GM23338 (cell line): ENCODE results near the gene CCDC186. TPM values are rescaled to one million over a fixed set of nuclear protein-coding genes. Genes with fewer than 3 reads are reported as not detected.

ENCODE experiments used
- ATAC-seq: fragments of 200-7000 bp; cut with Tn5 transposase; 3 replicates; pipeline ENCODE4 v1.9.1; 2020
- DNase-seq: peaks from one replicate; pipeline ENCODE4 v3.0.0-alpha.2; 2015; ENCODE audit warnings: low spot score
- H2AFZ ChIP-seq: fragments of 200-600 bp; sonication (generic); 2 replicates; pipeline ENCODE4 v1.8.0; 2016; ENCODE audit warnings: antibody characterized with exemption, mild to moderate bottlenecking, moderate library complexity
- H3F3A ChIP-seq: fragments of 200-600 bp; sonication (generic); replicated peaks from 2 replicates; pipeline ENCODE4 v1.8.0; 2017; ENCODE audit warnings: antibody characterized with exemption, mixed run types, low read depth
- H3K27ac ChIP-seq: fragments of 200-600 bp; sonication (generic); 2 replicates; pipeline ENCODE4 v1.6.1; 2016; ENCODE audit warnings: low read depth
- H3K27me3 ChIP-seq: fragments of 200-600 bp; sonication (generic); 2 replicates; pipeline ENCODE4 v1.8.0; 2016; ENCODE audit warnings: mild to moderate bottlenecking, mixed run types, moderate library complexity; ENCODE audit not compliant: insufficient read depth
- H3K36me3 ChIP-seq: fragments of 200-600 bp; sonication (generic); 2 replicates; pipeline ENCODE4 v1.8.0; 2016; ENCODE audit warnings: mild to moderate bottlenecking; ENCODE audit not compliant: insufficient read depth
- H3K4me1 ChIP-seq: fragments of 200-600 bp; sonication (generic); 2 replicates; pipeline ENCODE4 v1.8.0; 2016; ENCODE audit warnings: mild to moderate bottlenecking, moderate library complexity; ENCODE audit not compliant: insufficient read depth
- H3K4me2 ChIP-seq: fragments of 200-600 bp; sonication (generic); 2 replicates; pipeline ENCODE4 v1.7.1; 2017; ENCODE audit warnings: mixed run types
- H3K4me3 ChIP-seq: fragments of 200-600 bp; sonication (generic); 2 replicates; pipeline ENCODE4 v1.6.1; 2016; ENCODE audit warnings: mixed run types
- H3K79me2 ChIP-seq: fragments of 200-600 bp; sonication (generic); replicated peaks from 2 replicates; pipeline ENCODE4 v1.8.0; 2017; ENCODE audit warnings: mild to moderate bottlenecking; ENCODE audit not compliant: insufficient read depth
- H3K9me2 ChIP-seq: fragments of 200-600 bp; sonication (generic); 2 replicates; pipeline ENCODE4 v1.8.0; 2017; ENCODE audit not compliant: insufficient read depth
- H4K20me1 ChIP-seq: fragments of 200-600 bp; sonication (generic); replicated peaks from 2 replicates; pipeline ENCODE4 v1.8.0; 2017; ENCODE audit warnings: mild to moderate bottlenecking; ENCODE audit not compliant: insufficient read depth
- H3K27ac Mint-ChIP-seq: 2 replicates; pipeline ENCODE4 v1.8.0; 2020; ENCODE audit warnings: inconsistent platforms, mild to moderate bottlenecking, moderate library complexity, mixed read lengths
- H3K27me3 Mint-ChIP-seq: 3 replicates; pipeline ENCODE4 v1.8.0; 2022; ENCODE audit warnings: low read depth, mild to moderate bottlenecking, moderate library complexity, mixed read lengths, inconsistent platforms; ENCODE audit not compliant: insufficient read depth, poor library complexity
- H3K36me3 Mint-ChIP-seq: 3 replicates; pipeline ENCODE4 v1.8.0; 2021; ENCODE audit warnings: low read depth, mild to moderate bottlenecking, inconsistent platforms, moderate library complexity, mixed read lengths
- H3K4me1 Mint-ChIP-seq: 3 replicates; pipeline ENCODE4 v1.8.0; 2020; ENCODE audit warnings: mild to moderate bottlenecking, inconsistent platforms, mixed read lengths
- H3K4me3 Mint-ChIP-seq: 3 replicates; pipeline ENCODE4 v1.8.0; 2021; ENCODE audit warnings: moderate library complexity, mild to moderate bottlenecking, inconsistent platforms, mixed read lengths
- H3K9me3 Mint-ChIP-seq: 3 replicates; pipeline ENCODE4 v1.8.0; 2020; ENCODE audit warnings: moderate library complexity, mild to moderate bottlenecking, inconsistent platforms, mixed read lengths
- EZH2 ChIP-seq: fragments of 200-600 bp; sonication (generic); IDR thresholded peaks from one replicate; pipeline ENCODE4 v1.8.0; 2017; ENCODE audit warnings: antibody characterized with exemption, mild to moderate bottlenecking, low read depth; ENCODE audit not compliant: unreplicated experiment
- EZH2phosphoT487 ChIP-seq: fragments of 200-600 bp; sonication (generic); IDR thresholded peaks from one replicate; pipeline ENCODE4 v1.8.1; 2018; ENCODE audit warnings: antibody characterized with exemption; ENCODE audit not compliant: unreplicated experiment
- JUNB ChIP-seq: IDR thresholded peaks from one replicate; pipeline ENCODE4 v1.6.1; 2016; ENCODE audit warnings: antibody characterized with exemption; ENCODE audit not compliant: unreplicated experiment
- NANOG ChIP-seq: IDR thresholded peaks from 2 replicates; pipeline ENCODE4 v1.6.1; 2016; ENCODE audit warnings: antibody characterized with exemption, borderline replicate concordance
- POLR2AphosphoS5 ChIP-seq: IDR thresholded peaks from 2 replicates; pipeline ENCODE4 v1.6.1; 2016; ENCODE audit warnings: antibody characterized with exemption, low read depth
- ZNF114 ChIP-seq: fragments of 250-450 bp; sonication (Bioruptor Pico); IDR thresholded peaks from 2 replicates; pipeline ENCODE4 v1.5.0; 2020; ENCODE audit warnings: mild to moderate bottlenecking, moderate library complexity
- ZNF331 ChIP-seq: fragments of 250-450 bp; sonication (Bioruptor Pico); IDR thresholded peaks from 2 replicates; pipeline ENCODE4 v1.5.0; 2020; ENCODE audit warnings: low read depth, mild to moderate bottlenecking, moderate library complexity
- ZNF462 ChIP-seq: fragments of 250-450 bp; sonication (Bioruptor Pico); IDR thresholded peaks from 2 replicates; pipeline ENCODE4 v1.5.0; 2020; ENCODE audit warnings: mild to moderate bottlenecking, moderate library complexity
- polyA plus RNA-seq: library from polyadenylated mRNA; unstranded; fragments of >200 nt; fragmentation: Nextera tagmentation; extraction: Ambion mirVana; gene quantifications from 2 replicates; pipeline ENCODE4 v1.2.1, GENCODE V29; 2016
- total RNA-seq: library from RNA; depleted of rRNA; stranded (reverse); fragments of >200 nt; shearing (Covaris generic); gene quantifications from 2 replicates; pipeline ENCODE4 v1.2.3, GENCODE V29; 2014
- TF ChIP-seq, protein P1 (sequence below), 2 experiments: fragments of 200-600 bp in 1 of 2; sonication (generic) in 1 of 2; conservative IDR thresholded peaks; 2 replicates each; pipeline versions ENCODE4 v1.5.1 to v1.6.1; 2016 to 2017; ENCODE audit warnings: antibody characterized with exemption in 2 of 2, low read depth in 2 of 2, mild to moderate bottlenecking in 2 of 2, moderate library complexity in 1 of 2
- TF ChIP-seq, protein P2 (sequence below): IDR thresholded peaks from 2 replicates; pipeline ENCODE4 v1.6.1; 2016; ENCODE audit warnings: antibody characterized with exemption

CCDC186 gene
- total and polyA plus RNA-seq, 2 experiments from 2014 or later, result 24.2 to 50.7 TPM

DNA sequence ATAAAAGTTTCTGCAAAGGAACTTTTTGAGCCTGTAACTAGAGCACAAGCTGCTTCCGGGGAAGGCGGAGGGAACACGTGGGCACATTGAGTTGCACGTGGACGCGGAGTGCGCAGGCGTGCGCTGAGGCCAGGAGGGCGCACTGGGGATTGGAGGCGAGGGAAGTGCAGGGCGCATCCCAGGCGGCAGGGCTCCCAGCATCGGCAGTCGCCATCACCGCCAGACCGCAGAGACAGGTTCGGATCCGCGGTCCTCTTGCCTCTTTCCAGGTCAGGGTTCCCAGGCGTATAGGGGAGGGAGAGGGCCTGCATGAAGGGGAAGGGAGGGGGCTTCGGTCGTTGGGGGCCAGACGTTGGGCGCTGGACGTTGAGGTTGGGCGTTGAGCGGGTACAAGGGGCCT, 5.1 kb upstream of the CCDC186 start, which contains the start of gene TDRD1 (continued):
- TF ChIP-seq, protein P1, sequence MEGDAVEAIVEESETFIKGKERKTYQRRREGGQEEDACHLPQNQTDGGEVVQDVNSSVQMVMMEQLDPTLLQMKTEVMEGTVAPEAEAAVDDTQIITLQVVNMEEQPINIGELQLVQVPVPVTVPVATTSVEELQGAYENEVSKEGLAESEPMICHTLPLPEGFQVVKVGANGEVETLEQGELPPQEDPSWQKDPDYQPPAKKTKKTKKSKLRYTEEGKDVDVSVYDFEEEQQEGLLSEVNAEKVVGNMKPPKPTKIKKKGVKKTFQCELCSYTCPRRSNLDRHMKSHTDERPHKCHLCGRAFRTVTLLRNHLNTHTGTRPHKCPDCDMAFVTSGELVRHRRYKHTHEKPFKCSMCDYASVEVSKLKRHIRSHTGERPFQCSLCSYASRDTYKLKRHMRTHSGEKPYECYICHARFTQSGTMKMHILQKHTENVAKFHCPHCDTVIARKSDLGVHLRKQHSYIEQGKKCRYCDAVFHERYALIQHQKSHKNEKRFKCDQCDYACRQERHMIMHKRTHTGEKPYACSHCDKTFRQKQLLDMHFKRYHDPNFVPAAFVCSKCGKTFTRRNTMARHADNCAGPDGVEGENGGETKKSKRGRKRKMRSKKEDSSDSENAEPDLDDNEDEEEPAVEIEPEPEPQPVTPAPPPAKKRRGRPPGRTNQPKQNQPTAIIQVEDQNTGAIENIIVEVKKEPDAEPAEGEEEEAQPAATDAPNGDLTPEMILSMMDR (conservative IDR thresholded peaks at IDR 0.05; ENCODE audit: low read depth in 2 of 2), result no peak
- TF ChIP-seq ZNF331 (CRISPR knock-in tag), result no peak

DNA sequence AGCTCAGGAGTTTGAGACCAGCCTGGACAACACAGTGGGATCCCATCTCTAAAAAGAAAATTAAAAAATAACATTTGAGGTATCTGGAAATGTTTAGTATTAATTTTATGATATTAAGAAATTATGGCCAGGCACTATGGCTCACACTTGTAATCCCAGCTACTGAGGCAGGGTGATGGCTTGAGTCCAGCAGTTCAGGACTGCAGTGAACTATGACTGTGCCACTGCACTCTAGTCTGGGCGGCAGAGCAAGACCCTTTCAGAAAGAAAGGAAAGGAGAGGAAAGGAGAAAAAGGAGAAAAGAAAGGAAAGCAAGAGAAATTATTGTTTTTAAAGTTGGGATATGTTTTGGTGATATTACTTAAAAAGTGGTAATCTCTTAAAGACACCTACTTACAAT, 2.5 kb upstream of the CCDC186 start:
- DNase-seq, result no peak
- Mint-ChIP-seq H3K27me3 (peaks cover 11% of the 10 kb centered on the region), H3K36me3 (no peaks in the 10 kb centered on the region; the same call in 2 of the 3 replicates), H3K9me3 (no peaks in the 10 kb centered on the region), H3K4me1 (peaks cover 41% of the 10 kb centered on the region), H3K4me3 (no peak overlapping the region), H3K27ac (no peak overlapping the region)
- H2AFZ ChIP-seq, result no peak overlapping the region
- no peaks in the 10 kb centered on the region for H3K9me2 ChIP-seq
- no peak overlapping the region for H3K4me3 ChIP-seq
- no peak for ATAC-seq
- H3K79me2 ChIP-seq, result peaks cover 23% of the 10 kb centered on the region
- peaks cover 21% of the 10 kb centered on the region for H3K4me1 ChIP-seq
- H4K20me1 ChIP-seq, result 0 out of 2 replicates have a peak, but pooled peaks cover 3% of the 10 kb centered on the region
- no peak overlapping the region for H3K27ac ChIP-seq
- H3F3A ChIP-seq, result no peaks in the 10 kb centered on the region
- H3K4me2 ChIP-seq, result no peak overlapping the region
- H3K36me3 ChIP-seq, result no peaks in the 10 kb centered on the region
- peaks cover 16% of the 10 kb centered on the region for H3K27me3 ChIP-seq
- no peak for TF ChIP-seq EZH2phosphoT487
- TF ChIP-seq, protein P2, sequence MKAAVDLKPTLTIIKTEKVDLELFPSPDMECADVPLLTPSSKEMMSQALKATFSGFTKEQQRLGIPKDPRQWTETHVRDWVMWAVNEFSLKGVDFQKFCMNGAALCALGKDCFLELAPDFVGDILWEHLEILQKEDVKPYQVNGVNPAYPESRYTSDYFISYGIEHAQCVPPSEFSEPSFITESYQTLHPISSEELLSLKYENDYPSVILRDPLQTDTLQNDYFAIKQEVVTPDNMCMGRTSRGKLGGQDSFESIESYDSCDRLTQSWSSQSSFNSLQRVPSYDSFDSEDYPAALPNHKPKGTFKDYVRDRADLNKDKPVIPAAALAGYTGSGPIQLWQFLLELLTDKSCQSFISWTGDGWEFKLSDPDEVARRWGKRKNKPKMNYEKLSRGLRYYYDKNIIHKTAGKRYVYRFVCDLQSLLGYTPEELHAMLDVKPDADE, result no peak
- no peak for TF ChIP-seq EZH2
- TF ChIP-seq, protein P1 (conservative IDR thresholded peaks at IDR 0.05; ENCODE audit: low read depth in 2 of 2), result no peak
- no peak for TF ChIP-seq JUNB
- no peak for TF ChIP-seq ZNF114 (CRISPR knock-in tag)
- TF ChIP-seq POLR2AphosphoS5, result no peak
- TF ChIP-seq ZNF331 (CRISPR knock-in tag), result no peak
- TF ChIP-seq NANOG, result no peak
- TF ChIP-seq ZNF462 (CRISPR knock-in tag), result no peak
